K562 (cell line): ENCODE measurements around the gene POPDC3. TPM values are rescaled to one million over a fixed set of nuclear protein-coding genes. Genes with fewer than 3 reads are reported as not detected.

Source experiments
- ATAC-seq: fragments of 200-7000 bp; cut with Tn5 transposase; 3 replicates; pipeline ENCODE4 v1.9.1; 2020; ENCODE audit warnings: moderate library complexity
- BruUV-seq: library from RNA; stranded (reverse); fragments of 400-500 nt; replicated peaks from 2 replicates; lab custom pipeline; 2021; lab: Mats Ljungman, UMichigan
- CTCF ChIA-PET: fragments of 300-600 bp; formaldehyde crosslinking; extraction: SDS; loops from one replicate; lab custom pipeline; 2021; ENCODE audit warnings: low intra/inter-chr PET ratio; lab: Yijun Ruan, JAX
- POLR2A ChIA-PET: fragments of 300-600, 350-650 bp; sonication (Branson Sonifier 250); formaldehyde crosslinking; extraction: SDS; loops from one replicate; lab custom pipeline; 2021; ENCODE audit warnings: antibody characterized with exemption, inconsistent platforms; lab: Yijun Ruan, JAX
- DNase-seq, 4 experiments: peaks; one replicate each; pipeline versions ENCODE4 v3.0.0 to v3.0.0-alpha.2; 2011 to 2018; ENCODE audit warnings: low spot score in 3 of 4, mixed read lengths in 3 of 4; ENCODE audit errors: extremely low read depth in 1 of 4
- FAIRE-seq: peaks from 2 replicates; lab custom pipeline; 2011; peaks lifted over from hg19 to GRCh38; lab: Jason Lieb, UNC
- H2AFZ ChIP-seq: 2 replicates; pipeline ENCODE4 v1.6.0; 2011; ENCODE audit warnings: low read depth, low read length, control low read depth, inconsistent platforms
- H3K27ac ChIP-seq: fragments of 200-600 bp; 3 replicates; pipeline ENCODE4 v1.8.0; 2011; ENCODE audit warnings: low read depth, mild to moderate bottlenecking, control low read depth, inconsistent platforms, low read length, moderate library complexity, mixed read lengths; ENCODE audit errors: extremely low read depth
- H3K27me3 ChIP-seq, 2 experiments: fragments of 300-600 bp in 1 of 2; 2 replicates in 1 of 2; 3 replicates in 1 of 2; pipeline versions ENCODE4 v1.6.0 to v1.8.0; 2011; ENCODE audit warnings: inconsistent platforms in 2 of 2, low read length in 2 of 2, mild to moderate bottlenecking in 1 of 2, mixed read lengths in 1 of 2, moderate library complexity in 1 of 2; ENCODE audit not compliant: control insufficient read depth in 2 of 2, insufficient read depth in 2 of 2
- H3K36me3 ChIP-seq: fragments of 300-600 bp; 3 replicates; pipeline ENCODE4 v1.8.0; 2011; ENCODE audit warnings: mild to moderate bottlenecking, low read length, inconsistent platforms; ENCODE audit not compliant: control insufficient read depth, insufficient read depth
- H3K4me1 ChIP-seq, 2 experiments: fragments of 200-600 bp in 1 of 2; replicated peaks in 1 of 2; 2 replicates in 1 of 2; 3 replicates in 1 of 2; pipeline versions ENCODE4 v1.5.1 to v1.8.0; 2011; ENCODE audit warnings: inconsistent platforms in 2 of 2, low read length in 2 of 2, mild to moderate bottlenecking in 1 of 2, mixed read lengths in 1 of 2, moderate library complexity in 1 of 2; ENCODE audit not compliant: control insufficient read depth in 2 of 2, insufficient read depth in 2 of 2
- H3K4me2 ChIP-seq: 2 replicates; pipeline ENCODE4 v1.6.1; 2011; ENCODE audit warnings: low read length, control low read depth, inconsistent platforms, mixed read lengths; ENCODE audit not compliant: insufficient read depth
- H3K4me3 ChIP-seq: fragments of 200-600 bp; sonication (generic), shearing (Covaris generic); 2 replicates; pipeline ENCODE4 v1.5.1; 2016; ENCODE audit warnings: control low read depth, inconsistent platforms
- H3K79me2 ChIP-seq: fragments of 200-600 bp; 3 replicates; pipeline ENCODE4 v1.8.0; 2011; ENCODE audit warnings: low read length, inconsistent platforms; ENCODE audit not compliant: control insufficient read depth, insufficient read depth
- H3K9ac ChIP-seq, 2 experiments: 2 replicates each; pipeline versions ENCODE4 v1.6.0 to v1.6.1; 2011; ENCODE audit warnings: low read depth in 2 of 2, low read length in 2 of 2, control low read depth in 1 of 2, inconsistent platforms in 1 of 2, mild to moderate bottlenecking in 1 of 2, mixed read lengths in 1 of 2; ENCODE audit not compliant: insufficient read depth in 1 of 2
- H3K9me1 ChIP-seq: one replicate; pipeline ENCODE4 v1.6.0; 2011; ENCODE audit warnings: inconsistent platforms, mild to moderate bottlenecking, low read length, moderate library complexity; ENCODE audit not compliant: control insufficient read depth, insufficient read depth
- H3K9me3 ChIP-seq: replicated peaks from 2 replicates; pipeline ENCODE4 v1.5.1; 2011; ENCODE audit warnings: low read depth, low read length, inconsistent platforms; ENCODE audit not compliant: control insufficient read depth, insufficient read depth
- H4K20me1 ChIP-seq: replicated peaks from 2 replicates; pipeline ENCODE4 v1.6.1; 2011; ENCODE audit warnings: low read length, inconsistent platforms, mixed read lengths; ENCODE audit not compliant: control insufficient read depth, insufficient read depth
- CBFA2T2 ChIP-seq: fragments of 450-650 bp; conservative IDR thresholded peaks from 2 replicates; pipeline ENCODE4 v1.6.1; 2017; ENCODE audit warnings: mild to moderate bottlenecking
- CTCF ChIP-seq, 3 experiments: IDR thresholded peaks in 2 of 3; conservative IDR thresholded peaks in 1 of 3; 2 replicates each; pipeline ENCODE4 v1.5.1; 2011 to 2012; ENCODE audit warnings: low read length in 3 of 3, mild to moderate bottlenecking in 3 of 3, control low read depth in 2 of 3, improper control_type of control experiment in 1 of 3, inconsistent platforms in 1 of 3, low read depth in 1 of 3, mixed read lengths in 1 of 3, moderate library complexity in 1 of 3; ENCODE audit not compliant: insufficient read depth in 2 of 3
- ELK1 ChIP-seq: sonication (generic); formaldehyde crosslinking; IDR thresholded peaks from 2 replicates; pipeline ENCODE4 v1.8.1; 2022; ENCODE audit warnings: missing genetic modification reagents
- GTF2E2 ChIP-seq: fragments of 200-800 bp; sonication (Bioruptor generic); IDR thresholded peaks from 2 replicates; pipeline ENCODE4 v1.6.1; 2016; ENCODE audit warnings: missing genetic modification characterization, missing compliant biosample characterization
- HOMEZ ChIP-seq: fragments of 250-450 bp; sonication (Bioruptor Pico); IDR thresholded peaks from 2 replicates; pipeline ENCODE4 v1.4.0; 2020; ENCODE audit warnings: mild to moderate bottlenecking, moderate library complexity
- PRMT5 ChIP-seq: sonication (generic); formaldehyde crosslinking; IDR thresholded peaks from 2 replicates; pipeline ENCODE4 v1.5.0; 2020; ENCODE audit warnings: missing genetic modification reagents
- RBBP5 ChIP-seq: fragments of 200-600 bp; sonication (generic); IDR thresholded peaks from 2 replicates; pipeline ENCODE4 v1.6.1; 2012; ENCODE audit warnings: borderline replicate concordance, mild to moderate bottlenecking, low read length, control low read depth, inconsistent platforms; ENCODE audit not compliant: insufficient read depth, poor library complexity, severe bottlenecking
- SAFB ChIP-seq: fragments of 200-400 bp; formaldehyde crosslinking; IDR thresholded peaks from 2 replicates; pipeline ENCODE4 v1.6.1; 2017; ENCODE audit warnings: low read depth, low read length, borderline replicate concordance
- TBL1XR1 ChIP-seq, 2 experiments: IDR thresholded peaks; 2 replicates each; pipeline ENCODE4 v1.6.1; 2012; ENCODE audit warnings: improper control_type of control experiment in 2 of 2, low read length in 2 of 2, mild to moderate bottlenecking in 1 of 2
- whole genome bisulfite sequencing: fragments of 100-300 bp; shearing (Covaris generic); methylation state at CpG from one replicate; pipeline ENCODE4 v1.1.6; 2016; ENCODE audit warnings: low coverage, mixed read lengths; ENCODE audit not compliant: insufficient coverage; ENCODE audit errors: missing lambda C conversion rate; 5-methylcytosine and 5-hydroxymethylcytosine counted together
- in situ Hi-C: fragments of 300-500 bp; cut with MboI; formaldehyde crosslinking; loops from 4 replicates; pipeline ENCODE4 v1.15.0; 2018; ENCODE audit warnings: inconsistent platforms, mixed read lengths
- intact Hi-C: fragments of 100-400 bp; cut with micrococcal nuclease; formaldehyde crosslinking; loops from 2 replicates; pipeline ENCODE4 v1.14.2; 2022
- polyA plus RNA-seq, 8 experiments: library from polyadenylated mRNA; depleted of rRNA in 4 of 8; stranded (reverse) in 5 of 8; unstranded in 3 of 8; fragments of >200 nt; fragmentation: Nextera tagmentation in 2 of 8; fragmentation: Illumina TruSeq in 1 of 8; extraction: Ambion mirVana in 2 of 8; extraction: Trizol in 1 of 8; gene quantifications; 2 replicates each; pipeline versions ENCODE4 v1.2.1 to v1.2.3, GENCODE V29; 2011 to 2014; ENCODE audit warnings: inconsistent platforms in 1 of 8, missing spikeins in 1 of 8
- total RNA-seq, 7 experiments: library from RNA; depleted of rRNA in 6 of 7; stranded (reverse); fragments of >200 nt in 6 of 7; fragmentation: Illumina TruSeq in 2 of 7; extraction: Trizol in 2 of 7; gene quantifications; 2 replicates each; pipeline versions ENCODE4 v1.2.1 to v1.2.3, GENCODE V29; 2011 to 2021; ENCODE audit warnings: low replicate concordance in 1 of 7
- TF ChIP-seq, protein P1 (sequence below): fragments of 250-450 bp; sonication (Bioruptor Pico); IDR thresholded peaks from 2 replicates; pipeline ENCODE4 v1.8.0; 2022; ENCODE audit warnings: inconsistent platforms
- TF ChIP-seq, protein P2 (sequence below), 2 experiments: fragments of 450-650 bp in 1 of 2; sonication (generic) in 1 of 2; formaldehyde crosslinking in 1 of 2; IDR thresholded peaks in 1 of 2; conservative IDR thresholded peaks in 1 of 2; 2 replicates each; pipeline versions ENCODE4 v1.6.1 to v1.8.1; 2016 to 2023; ENCODE audit warnings: mild to moderate bottlenecking in 2 of 2, moderate library complexity in 2 of 2, inconsistent platforms in 1 of 2, missing genetic modification reagents in 1 of 2
- TF ChIP-seq, protein P3 (sequence below): fragments of 450-650 bp; formaldehyde crosslinking; IDR thresholded peaks from 2 replicates; pipeline ENCODE4 v1.4.0; 2022; ENCODE audit warnings: missing genetic modification characterization

POPDC3 gene
- total and polyA plus RNA-seq, 9 of the 15 experiments (the other 6 are each of a cell fraction or from before 2014, with no cell fraction given) = 4.0 to 11.8 (median 5.4) TPM

GRCh38 chr6:105227295-105227767 is 47.5 kb upstream of the POPDC3 start:
- DNase-seq (no peak), ATAC-seq (no peak), FAIRE-seq (no peak)
- intact Hi-C loops (no loop called here), in situ Hi-C loops (no loop called here)
- BruUV-seq = no TSS peak
- Histone ChIP-seq H3K27ac (no peak overlapping the region), H3K4me3 (no peak overlapping the region), H3K9ac (no peak overlapping the region), H2AFZ (no peak overlapping the region), H3K79me2 (no peaks in the 10 kb centered on the region), H3K9me3 (no peaks in the 10 kb centered on the region), H3K4me1 (no peaks in the 10 kb centered on the region), H3K4me2 (no peak overlapping the region), H3K36me3 (no peaks in the 10 kb centered on the region), H3K9me1 (no peaks in the 10 kb centered on the region), H3K27me3 (peaks cover 0 to 6% of the 10 kb centered on the region in 2 experiments; a peak in 1 of 5 replicates), H4K20me1 (no peaks in the 10 kb centered on the region)
- ChIA-PET POLR2A (interaction anchor here (0.6 to 1.6 kb wide), 3 partner anchors 10 to 701 kb away, joined by 3 to 6 read pairs (median 3); no protein-coding TSS in a partner anchor), CTCF (no interaction called here)
- WGBS = 0% methylated on average over 3 of the region's 3 CpGs
- TF ChIP-seq, protein P1, sequence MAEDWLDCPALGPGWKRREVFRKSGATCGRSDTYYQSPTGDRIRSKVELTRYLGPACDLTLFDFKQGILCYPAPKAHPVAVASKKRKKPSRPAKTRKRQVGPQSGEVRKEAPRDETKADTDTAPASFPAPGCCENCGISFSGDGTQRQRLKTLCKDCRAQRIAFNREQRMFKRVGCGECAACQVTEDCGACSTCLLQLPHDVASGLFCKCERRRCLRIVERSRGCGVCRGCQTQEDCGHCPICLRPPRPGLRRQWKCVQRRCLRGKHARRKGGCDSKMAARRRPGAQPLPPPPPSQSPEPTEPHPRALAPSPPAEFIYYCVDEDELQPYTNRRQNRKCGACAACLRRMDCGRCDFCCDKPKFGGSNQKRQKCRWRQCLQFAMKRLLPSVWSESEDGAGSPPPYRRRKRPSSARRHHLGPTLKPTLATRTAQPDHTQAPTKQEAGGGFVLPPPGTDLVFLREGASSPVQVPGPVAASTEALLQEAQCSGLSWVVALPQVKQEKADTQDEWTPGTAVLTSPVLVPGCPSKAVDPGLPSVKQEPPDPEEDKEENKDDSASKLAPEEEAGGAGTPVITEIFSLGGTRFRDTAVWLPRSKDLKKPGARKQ = no peak
- no peak for TF ChIP-seq SAFB
- no peak for TF ChIP-seq TBL1XR1 (IDR thresholded peaks at IDR 0.05; ENCODE audit: low read length in 2 of 2)
- TF ChIP-seq CBFA2T2 = no peak
- no peak for TF ChIP-seq RBBP5
- TF ChIP-seq, protein P2, sequence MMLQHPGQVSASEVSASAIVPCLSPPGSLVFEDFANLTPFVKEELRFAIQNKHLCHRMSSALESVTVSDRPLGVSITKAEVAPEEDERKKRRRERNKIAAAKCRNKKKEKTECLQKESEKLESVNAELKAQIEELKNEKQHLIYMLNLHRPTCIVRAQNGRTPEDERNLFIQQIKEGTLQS (IDR thresholded peaks at IDR 0.05) = no peak
- TF ChIP-seq, protein P2 (CRISPR knock-in tag; conservative IDR thresholded peaks at IDR 0.05) = no peak
- no peak for TF ChIP-seq GTF2E2 (tag)
- no peak for TF ChIP-seq ELK1 (CRISPR knock-in tag)
- TF ChIP-seq, protein P3, sequence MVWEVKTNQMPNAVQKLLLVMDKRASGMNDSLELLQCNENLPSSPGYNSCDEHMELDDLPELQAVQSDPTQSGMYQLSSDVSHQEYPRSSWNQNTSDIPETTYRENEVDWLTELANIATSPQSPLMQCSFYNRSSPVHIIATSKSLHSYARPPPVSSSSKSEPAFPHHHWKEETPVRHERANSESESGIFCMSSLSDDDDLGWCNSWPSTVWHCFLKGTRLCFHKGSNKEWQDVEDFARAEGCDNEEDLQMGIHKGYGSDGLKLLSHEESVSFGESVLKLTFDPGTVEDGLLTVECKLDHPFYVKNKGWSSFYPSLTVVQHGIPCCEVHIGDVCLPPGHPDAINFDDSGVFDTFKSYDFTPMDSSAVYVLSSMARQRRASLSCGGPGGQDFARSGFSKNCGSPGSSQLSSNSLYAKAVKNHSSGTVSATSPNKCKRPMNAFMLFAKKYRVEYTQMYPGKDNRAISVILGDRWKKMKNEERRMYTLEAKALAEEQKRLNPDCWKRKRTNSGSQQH (CRISPR knock-in tag) = no peak
- no peak for TF ChIP-seq PRMT5 (CRISPR knock-in tag)
- no peak for TF ChIP-seq CTCF (IDR thresholded peaks at IDR 0.05 in 2 of 3, conservative IDR thresholded peaks at IDR 0.05 in 1 of 3; ENCODE audit: insufficient read depth in 2 of 3, low read depth in 1 of 3, low read length in 3 of 3)
- no peak for TF ChIP-seq HOMEZ (CRISPR knock-in tag)
